Spleen (tissue), 7 donors: ENCODE data around the gene OTOP2.

ENCODE experiments used
- POLR2A ChIP-seq, 3 donors: fragments of 450-650 bp; IDR thresholded peaks; one replicate each; pipeline ENCODE4 v1.5.1; 2017; ENCODE audit warnings: antibody characterized with exemption in 3 of 3, mild to moderate bottlenecking in 1 of 3
- POLR2AphosphoS5 ChIP-seq, 3 donors: sonication (generic); formaldehyde crosslinking; IDR thresholded peaks; one replicate each; pipeline ENCODE4 v1.5.1; 2017; ENCODE audit warnings: antibody characterized with exemption in 3 of 3
- TF ChIP-seq, protein P1 (sequence below), 11 experiments: fragments of 200-600 bp in 7 of 11; fragments of 450-650 bp in 4 of 11; sonication (generic) in 4 of 11; IDR thresholded peaks in 8 of 11; conservative IDR thresholded peaks in 3 of 11; 1 replicate in 7 of 11; 2 replicates in 4 of 11; pipeline versions ENCODE4 v1.4.0 to v1.8.0; 2016 to 2021; ENCODE audit warnings: antibody characterized with exemption in 11 of 11, inconsistent platforms in 4 of 11, mild to moderate bottlenecking in 1 of 11
- donor health status: DM: no; HTN: no; CAD: no; lungs with moderate emphysema.
- donor health status: DM: no; HTN: no; CAD: no.
- donor health status: DM: no; HTN: no; CAD: no.

DNA sequence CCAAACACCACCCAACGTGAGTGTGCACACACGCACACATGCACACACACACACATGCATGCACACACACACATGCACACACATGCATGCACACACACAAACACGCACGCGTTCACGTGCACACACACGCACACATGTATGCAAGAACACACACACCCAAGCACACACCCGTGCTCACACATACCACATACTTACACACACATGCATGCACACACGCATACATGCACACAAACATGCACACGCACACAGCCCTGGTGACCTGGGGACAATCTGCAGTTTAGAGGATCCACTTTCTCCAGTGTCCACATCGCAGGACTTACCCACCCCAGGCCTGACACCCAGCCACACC, 7.2 kb upstream of the OTOP2 start:
- TF ChIP-seq POLR2A (IDR thresholded peaks at IDR 0.05), result no peak
- TF ChIP-seq, protein P1, sequence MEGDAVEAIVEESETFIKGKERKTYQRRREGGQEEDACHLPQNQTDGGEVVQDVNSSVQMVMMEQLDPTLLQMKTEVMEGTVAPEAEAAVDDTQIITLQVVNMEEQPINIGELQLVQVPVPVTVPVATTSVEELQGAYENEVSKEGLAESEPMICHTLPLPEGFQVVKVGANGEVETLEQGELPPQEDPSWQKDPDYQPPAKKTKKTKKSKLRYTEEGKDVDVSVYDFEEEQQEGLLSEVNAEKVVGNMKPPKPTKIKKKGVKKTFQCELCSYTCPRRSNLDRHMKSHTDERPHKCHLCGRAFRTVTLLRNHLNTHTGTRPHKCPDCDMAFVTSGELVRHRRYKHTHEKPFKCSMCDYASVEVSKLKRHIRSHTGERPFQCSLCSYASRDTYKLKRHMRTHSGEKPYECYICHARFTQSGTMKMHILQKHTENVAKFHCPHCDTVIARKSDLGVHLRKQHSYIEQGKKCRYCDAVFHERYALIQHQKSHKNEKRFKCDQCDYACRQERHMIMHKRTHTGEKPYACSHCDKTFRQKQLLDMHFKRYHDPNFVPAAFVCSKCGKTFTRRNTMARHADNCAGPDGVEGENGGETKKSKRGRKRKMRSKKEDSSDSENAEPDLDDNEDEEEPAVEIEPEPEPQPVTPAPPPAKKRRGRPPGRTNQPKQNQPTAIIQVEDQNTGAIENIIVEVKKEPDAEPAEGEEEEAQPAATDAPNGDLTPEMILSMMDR (IDR thresholded peaks at IDR 0.05 in 8 of 11, conservative IDR thresholded peaks at IDR 0.05 in 3 of 11), result no peak
- no peak for TF ChIP-seq POLR2AphosphoS5 (IDR thresholded peaks at IDR 0.05)
